ENCODE measurements around the gene SMCO2.

DNA sequence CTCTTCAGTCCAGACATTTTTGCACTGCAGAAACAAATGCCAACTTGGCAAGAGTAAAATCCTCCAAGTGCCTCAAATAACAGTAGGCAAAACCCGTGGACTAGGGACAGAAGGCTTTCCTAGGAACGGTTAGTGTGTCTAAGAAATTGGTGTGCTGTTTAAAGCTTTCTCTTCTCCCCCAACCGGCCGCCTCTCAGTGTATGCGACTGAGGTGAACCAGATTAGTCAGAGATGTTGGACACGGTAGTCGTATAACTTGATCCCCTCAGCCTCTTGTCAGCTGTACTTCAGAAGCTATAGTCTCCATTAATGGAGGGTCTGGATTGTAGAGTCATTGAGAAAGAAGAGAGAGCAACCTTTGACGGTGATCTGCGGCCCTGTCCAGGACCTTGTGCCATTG lies 99.1 kb downstream of the SMCO2 start:
- TF ChIP-seq, protein P1, sequence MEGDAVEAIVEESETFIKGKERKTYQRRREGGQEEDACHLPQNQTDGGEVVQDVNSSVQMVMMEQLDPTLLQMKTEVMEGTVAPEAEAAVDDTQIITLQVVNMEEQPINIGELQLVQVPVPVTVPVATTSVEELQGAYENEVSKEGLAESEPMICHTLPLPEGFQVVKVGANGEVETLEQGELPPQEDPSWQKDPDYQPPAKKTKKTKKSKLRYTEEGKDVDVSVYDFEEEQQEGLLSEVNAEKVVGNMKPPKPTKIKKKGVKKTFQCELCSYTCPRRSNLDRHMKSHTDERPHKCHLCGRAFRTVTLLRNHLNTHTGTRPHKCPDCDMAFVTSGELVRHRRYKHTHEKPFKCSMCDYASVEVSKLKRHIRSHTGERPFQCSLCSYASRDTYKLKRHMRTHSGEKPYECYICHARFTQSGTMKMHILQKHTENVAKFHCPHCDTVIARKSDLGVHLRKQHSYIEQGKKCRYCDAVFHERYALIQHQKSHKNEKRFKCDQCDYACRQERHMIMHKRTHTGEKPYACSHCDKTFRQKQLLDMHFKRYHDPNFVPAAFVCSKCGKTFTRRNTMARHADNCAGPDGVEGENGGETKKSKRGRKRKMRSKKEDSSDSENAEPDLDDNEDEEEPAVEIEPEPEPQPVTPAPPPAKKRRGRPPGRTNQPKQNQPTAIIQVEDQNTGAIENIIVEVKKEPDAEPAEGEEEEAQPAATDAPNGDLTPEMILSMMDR (IDR thresholded peaks at IDR 0.05; ENCODE audit: low read depth, low read length, poor library complexity, severe bottlenecking): no peak
- TF ChIP-seq EZH2phosphoT487 (IDR thresholded peaks at IDR 0.05; ENCODE audit: borderline replicate concordance, low read length): no peak
